SK-N-MC (cell line): Measurements from ENCODE around the gene AHI1.

Experiments used
- DNase-seq: peaks from one replicate; pipeline ENCODE4 v3.0.0-alpha.2; 2011; ENCODE audit warnings: low read depth, low spot score
- H3K27ac ChIP-seq: fragments of 200-600 bp; sonication (generic); 2 replicates; pipeline ENCODE4 v1.5.1; 2016; ENCODE audit warnings: mixed run types
- H3K36me3 ChIP-seq: fragments of 200-600 bp; sonication (generic); 2 replicates; pipeline ENCODE4 v1.6.1; 2017; ENCODE audit warnings: antibody characterized with exemption, low read length, mixed read lengths; ENCODE audit not compliant: insufficient read depth
- H3K4me3 ChIP-seq: fragments of 200-600 bp; sonication (generic); 2 replicates; pipeline ENCODE4 v1.5.1; 2016
- H3K9ac ChIP-seq: fragments of 200-600 bp; sonication (generic); 2 replicates; pipeline ENCODE4 v1.8.0; 2017; ENCODE audit warnings: mixed run types, mixed read lengths; ENCODE audit not compliant: insufficient read length
- H3K9me3 ChIP-seq: fragments of 200-600 bp; sonication (generic); 2 replicates; pipeline ENCODE4 v1.6.1; 2017; ENCODE audit warnings: low read depth, mild to moderate bottlenecking, antibody characterized with exemption, low read length, moderate library complexity, mixed read lengths
- EZH2 ChIP-seq: fragments of 200-600 bp; sonication (generic); IDR thresholded peaks from one replicate; pipeline ENCODE4 v1.6.1; 2017; ENCODE audit warnings: antibody characterized with exemption
- FOXP2 ChIP-seq: optimal IDR thresholded peaks from 2 replicates; pipeline ENCODE3; 2011; ENCODE audit warnings: mild to moderate bottlenecking, moderate library complexity; ENCODE audit not compliant: insufficient read depth; ENCODE audit errors: extremely low read length, control extremely low read depth
- POLR2AphosphoS5 ChIP-seq: IDR thresholded peaks from 2 replicates; pipeline ENCODE4 v1.6.1; 2012; ENCODE audit warnings: mild to moderate bottlenecking, low read depth, low read length, borderline replicate concordance

AHI1 gene

DNA sequence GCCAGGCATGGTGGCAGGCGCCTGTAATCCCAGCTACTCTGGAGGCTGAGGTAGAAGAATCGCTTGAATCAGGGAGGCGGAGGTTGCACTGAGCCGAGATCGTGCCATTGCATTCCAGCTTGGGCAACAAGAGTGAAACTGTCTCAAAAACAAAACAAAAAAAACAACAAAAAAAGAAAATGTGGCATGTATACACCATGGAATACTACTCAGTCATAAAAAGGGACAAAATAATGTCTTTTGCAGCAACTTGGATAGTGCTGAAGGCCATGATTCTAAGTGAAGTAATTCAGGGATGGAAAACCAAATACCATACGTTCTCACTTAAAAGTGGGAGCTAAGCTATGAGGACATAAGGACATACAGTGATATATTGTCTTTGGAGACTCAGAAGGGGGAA, 220.1 kb downstream of the AHI1 start:
- no peak for TF ChIP-seq FOXP2
- TF ChIP-seq POLR2AphosphoS5 = no peak
- no peak for TF ChIP-seq EZH2
- Histone ChIP-seq H3K27ac (no peak overlapping the region), H3K9me3 (no peaks in the 10 kb centered on the region), H3K9ac (no peak overlapping the region), H3K36me3 (no peaks in the 10 kb centered on the region), H3K4me3 (no peak overlapping the region)
- DNase-seq = no peak

DNA sequence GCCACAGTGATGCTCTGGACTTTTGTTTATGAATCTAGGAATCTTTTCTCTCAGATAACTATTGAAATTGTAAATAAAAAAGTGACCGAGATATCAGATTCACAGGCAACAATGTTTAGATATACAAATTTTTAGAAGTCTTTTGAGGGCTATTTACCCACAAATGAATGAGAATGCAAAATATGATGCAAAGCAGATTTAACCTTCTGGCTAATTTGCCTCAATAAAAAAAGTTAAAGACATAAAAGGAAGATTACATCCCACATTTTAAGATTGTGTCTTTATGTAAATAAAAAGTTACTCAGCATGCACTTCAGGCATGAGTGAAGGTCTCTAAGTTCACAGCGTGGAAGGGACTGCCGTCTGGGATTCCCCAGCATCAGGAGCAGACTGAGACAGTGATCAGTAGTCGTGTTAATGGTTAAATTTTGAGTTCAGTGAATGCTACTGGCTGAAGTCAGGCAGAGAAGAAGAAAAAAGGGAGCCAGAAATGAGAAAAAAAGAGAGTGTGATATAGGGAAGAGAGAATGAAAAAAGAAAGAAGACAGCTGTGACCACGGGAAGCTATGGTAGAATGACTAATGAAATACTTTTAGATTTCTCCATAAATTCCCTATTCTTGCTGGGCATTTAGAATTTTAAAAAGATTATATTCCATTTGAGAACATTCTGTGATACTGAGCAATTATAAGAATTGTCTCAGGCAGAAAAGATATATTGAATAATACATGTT, 222.8 kb downstream of the AHI1 start:
- no peak overlapping the region for H3K27ac ChIP-seq
- no peaks in the 10 kb centered on the region for H3K9me3 ChIP-seq
- DNase-seq = no peak
- TF ChIP-seq FOXP2 (no peak), EZH2 (no peak), POLR2AphosphoS5 (no peak)
- H3K36me3 ChIP-seq = no peaks in the 10 kb centered on the region
- no peak overlapping the region for H3K9ac ChIP-seq
- H3K4me3 ChIP-seq = no peak overlapping the region

GRCh38 chr6:135271626-135272025, 225.9 kb downstream of the AHI1 start:
- TF ChIP-seq FOXP2 (no peak), POLR2AphosphoS5 (no peak)
- no peak for DNase-seq
- no peak overlapping the region for H3K9ac ChIP-seq
- H3K27ac ChIP-seq = no peak overlapping the region
- H3K36me3 ChIP-seq = no peaks in the 10 kb centered on the region
- no peaks in the 10 kb centered on the region for H3K9me3 ChIP-seq
- no peak overlapping the region for H3K4me3 ChIP-seq

GRCh38 chr6:135270676-135271536, 226.6 kb downstream of the AHI1 start:
- Histone ChIP-seq H3K27ac (no peak overlapping the region), H3K9me3 (no peaks in the 10 kb centered on the region), H3K4me3 (no peak overlapping the region), H3K9ac (no peak overlapping the region), H3K36me3 (no peaks in the 10 kb centered on the region)
- no peak for DNase-seq
- TF ChIP-seq FOXP2 (no peak), POLR2AphosphoS5 (no peak), EZH2 (no peak)

DNA sequence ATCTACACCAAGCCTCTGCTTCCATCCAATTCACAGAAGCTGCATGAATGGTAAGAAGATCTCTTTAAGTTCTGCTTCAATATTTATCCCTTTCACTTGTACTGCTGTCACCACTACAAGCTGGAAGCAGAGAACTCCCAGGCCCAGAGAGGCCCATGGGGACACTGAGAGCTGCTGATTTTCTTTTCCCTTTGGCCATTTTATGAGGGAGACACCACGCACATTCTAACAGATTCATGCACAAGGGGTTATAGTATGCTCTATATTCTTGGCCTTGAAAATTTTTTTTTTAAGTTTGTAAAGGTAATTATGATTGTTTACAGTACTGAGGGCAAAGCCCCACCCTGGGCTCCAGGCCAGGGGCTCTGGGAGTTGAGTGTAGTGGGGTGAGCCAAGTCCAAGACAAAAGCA, 228.1 kb downstream of the AHI1 start:
- no peak overlapping the region for H3K27ac ChIP-seq
- no peak overlapping the region for H3K4me3 ChIP-seq
- H3K9ac ChIP-seq = no peak overlapping the region
- TF ChIP-seq POLR2AphosphoS5 = no peak
- no peak for TF ChIP-seq EZH2
- no peak for TF ChIP-seq FOXP2
- H3K36me3 ChIP-seq = no peaks in the 10 kb centered on the region
- H3K9me3 ChIP-seq = no peaks in the 10 kb centered on the region
- no peak for DNase-seq

DNA sequence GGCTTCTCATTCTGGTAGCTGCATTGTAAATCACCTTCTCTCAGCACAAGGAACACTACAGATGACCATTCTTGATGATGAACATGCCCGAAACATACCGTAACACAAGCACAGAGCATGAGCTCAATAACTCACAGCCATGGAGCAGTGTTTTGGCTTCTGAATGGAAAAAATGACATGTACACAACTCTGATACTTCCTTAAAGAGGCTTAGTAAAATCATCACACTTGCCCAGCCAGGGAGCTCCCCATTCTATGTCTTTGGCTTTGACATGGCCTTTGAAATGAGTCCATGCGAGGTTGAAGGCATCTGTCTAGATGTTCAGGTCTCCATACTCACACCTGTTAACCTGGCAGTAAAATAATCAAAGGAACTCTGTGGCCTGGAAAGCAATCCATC, 228.8 kb downstream of the AHI1 start:
- DNase-seq = no peak
- Histone ChIP-seq H3K9me3 (no peaks in the 10 kb centered on the region), H3K36me3 (no peaks in the 10 kb centered on the region), H3K27ac (no peak overlapping the region), H3K9ac (no peak overlapping the region), H3K4me3 (no peak overlapping the region)
- TF ChIP-seq FOXP2 (no peak), POLR2AphosphoS5 (no peak), EZH2 (no peak)

DNA sequence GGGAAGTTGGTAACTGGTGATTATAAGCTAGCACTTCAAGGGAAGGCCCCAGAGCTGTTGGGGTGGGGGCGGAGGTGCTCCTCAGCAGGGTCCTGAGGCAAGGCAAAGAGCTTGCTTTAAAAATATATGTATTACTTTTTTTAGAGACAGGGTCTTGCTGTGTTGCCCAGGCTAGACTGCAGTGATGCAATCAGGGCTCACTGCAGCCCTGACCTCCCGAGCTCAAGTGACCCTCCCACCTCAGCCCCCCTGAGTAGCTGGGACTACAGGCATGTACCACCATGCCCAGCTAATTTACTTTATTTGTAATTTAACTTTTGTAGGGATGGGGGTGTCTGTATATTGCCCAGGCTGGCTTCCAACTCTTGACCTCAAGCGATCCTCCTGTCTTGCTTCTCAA, 229.3 kb downstream of the AHI1 start:
- no peak for DNase-seq
- TF ChIP-seq EZH2 (no peak), FOXP2 (no peak), POLR2AphosphoS5 (no peak)
- H3K4me3 ChIP-seq = no peak overlapping the region
- no peak overlapping the region for H3K27ac ChIP-seq
- no peaks in the 10 kb centered on the region for H3K9me3 ChIP-seq
- H3K9ac ChIP-seq = no peak overlapping the region
- no peaks in the 10 kb centered on the region for H3K36me3 ChIP-seq

- Histone ChIP-seq H3K27ac (no peak overlapping the region), H3K9me3 (no peaks in the 10 kb centered on the region), H3K36me3 (no peaks in the 10 kb centered on the region), H3K9ac (no peak overlapping the region), H3K4me3 (no peak overlapping the region)
- DNase-seq = no peak
- no peak for TF ChIP-seq EZH2
- TF ChIP-seq POLR2AphosphoS5 = no peak
- TF ChIP-seq FOXP2 = no peak
These were observed 230.5 kb downstream of the AHI1 start for GRCh38 chr6:135267085-135267484.

DNA sequence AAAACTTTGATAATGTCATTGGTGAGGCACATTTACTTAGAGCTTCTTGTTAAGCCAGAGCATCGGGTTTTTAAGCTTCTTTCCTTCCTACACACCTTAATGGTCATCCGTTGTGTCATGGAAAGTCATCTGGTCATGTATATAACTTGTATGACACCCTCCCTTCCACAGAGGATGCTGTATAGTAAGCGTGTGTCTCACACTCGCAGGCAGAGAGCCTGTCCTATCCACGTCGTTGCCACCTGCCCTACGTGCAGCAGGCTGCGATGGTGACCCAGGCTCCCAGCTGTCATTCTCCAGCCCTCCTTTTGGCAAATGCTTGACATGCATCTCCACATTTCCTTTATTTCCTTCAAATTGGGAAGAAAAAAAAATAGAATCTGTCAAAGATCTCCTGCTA, 230.9 kb downstream of the AHI1 start:
- H3K4me3 ChIP-seq = no peak overlapping the region
- H3K9ac ChIP-seq = no peak overlapping the region
- H3K27ac ChIP-seq = no peak overlapping the region
- DNase-seq = no peak
- no peaks in the 10 kb centered on the region for H3K9me3 ChIP-seq
- TF ChIP-seq FOXP2 = no peak
- TF ChIP-seq POLR2AphosphoS5 = no peak
- H3K36me3 ChIP-seq = no peaks in the 10 kb centered on the region
